WI38 (cell line): Measurements from ENCODE around the gene MLLT10.

ENCODE experiments used
- H3K4me3 ChIP-seq: 2 replicates; pipeline ENCODE4 v1.5.1; 2011; ENCODE audit warnings: low read depth, mild to moderate bottlenecking, control low read depth, low read length
- TF ChIP-seq, protein P1 (sequence below): IDR thresholded peaks from 2 replicates; pipeline ENCODE4 v1.5.1; 2012; ENCODE audit warnings: low read depth, mild to moderate bottlenecking, control low read depth, low read length

Gene MLLT10

DNA sequence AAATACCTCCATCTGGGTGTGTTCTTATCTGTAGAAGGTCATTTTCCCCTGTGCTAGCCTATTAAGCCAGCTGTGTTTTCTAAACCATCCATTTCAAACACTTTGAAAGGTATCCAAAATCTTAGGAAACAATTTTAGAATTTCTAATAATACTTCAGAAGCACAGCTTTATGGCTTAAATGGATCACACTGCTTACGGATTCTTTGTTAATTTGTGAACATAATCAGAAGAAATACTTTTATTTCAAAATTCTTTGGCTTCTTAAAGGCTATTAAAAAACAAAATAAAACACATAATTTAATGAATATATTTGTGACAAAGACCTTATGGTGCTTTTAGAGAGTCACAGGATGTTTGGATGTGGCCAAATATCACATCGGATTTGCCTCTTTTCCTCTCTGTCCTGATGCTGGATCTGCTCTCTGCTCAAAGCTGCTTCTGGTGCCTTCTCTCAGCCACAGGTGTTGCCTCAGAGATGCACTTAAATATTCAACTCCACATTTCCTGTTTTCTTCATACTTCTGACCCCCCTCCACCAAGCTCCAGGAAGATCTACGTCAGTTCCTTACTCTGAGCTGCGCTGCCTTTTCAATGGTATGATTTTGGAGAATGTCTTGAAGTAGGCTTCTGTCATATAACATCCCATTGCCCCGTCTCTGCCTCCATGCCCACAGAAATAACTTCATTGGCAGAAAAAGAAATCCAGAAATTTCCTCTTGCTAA, 230.6 kb downstream of the MLLT10 start:
- H3K4me3 ChIP-seq, result no peak overlapping the region
- TF ChIP-seq, protein P1, sequence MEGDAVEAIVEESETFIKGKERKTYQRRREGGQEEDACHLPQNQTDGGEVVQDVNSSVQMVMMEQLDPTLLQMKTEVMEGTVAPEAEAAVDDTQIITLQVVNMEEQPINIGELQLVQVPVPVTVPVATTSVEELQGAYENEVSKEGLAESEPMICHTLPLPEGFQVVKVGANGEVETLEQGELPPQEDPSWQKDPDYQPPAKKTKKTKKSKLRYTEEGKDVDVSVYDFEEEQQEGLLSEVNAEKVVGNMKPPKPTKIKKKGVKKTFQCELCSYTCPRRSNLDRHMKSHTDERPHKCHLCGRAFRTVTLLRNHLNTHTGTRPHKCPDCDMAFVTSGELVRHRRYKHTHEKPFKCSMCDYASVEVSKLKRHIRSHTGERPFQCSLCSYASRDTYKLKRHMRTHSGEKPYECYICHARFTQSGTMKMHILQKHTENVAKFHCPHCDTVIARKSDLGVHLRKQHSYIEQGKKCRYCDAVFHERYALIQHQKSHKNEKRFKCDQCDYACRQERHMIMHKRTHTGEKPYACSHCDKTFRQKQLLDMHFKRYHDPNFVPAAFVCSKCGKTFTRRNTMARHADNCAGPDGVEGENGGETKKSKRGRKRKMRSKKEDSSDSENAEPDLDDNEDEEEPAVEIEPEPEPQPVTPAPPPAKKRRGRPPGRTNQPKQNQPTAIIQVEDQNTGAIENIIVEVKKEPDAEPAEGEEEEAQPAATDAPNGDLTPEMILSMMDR, result no peak

DNA sequence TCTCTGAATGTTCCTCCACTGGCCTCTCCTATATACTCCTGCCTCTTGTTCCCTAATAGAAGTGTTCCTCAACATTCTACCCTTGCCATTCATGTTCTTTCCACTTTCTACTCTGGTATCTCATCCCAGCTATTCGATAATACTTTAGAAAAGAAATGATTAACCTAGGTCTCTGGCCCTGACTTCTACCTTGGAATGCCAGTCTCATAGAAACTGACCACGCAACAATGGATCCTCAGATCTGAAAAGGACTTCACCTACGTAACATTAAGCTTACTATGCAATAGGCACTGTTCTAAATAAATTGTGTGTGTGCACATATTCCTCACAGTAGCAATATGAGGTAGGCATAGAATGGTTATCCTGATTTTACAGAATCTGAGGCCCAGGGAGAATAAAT, 235.0 kb downstream of the MLLT10 start:
- TF ChIP-seq, protein P1, result no peak
- no peak overlapping the region for H3K4me3 ChIP-seq

DNA sequence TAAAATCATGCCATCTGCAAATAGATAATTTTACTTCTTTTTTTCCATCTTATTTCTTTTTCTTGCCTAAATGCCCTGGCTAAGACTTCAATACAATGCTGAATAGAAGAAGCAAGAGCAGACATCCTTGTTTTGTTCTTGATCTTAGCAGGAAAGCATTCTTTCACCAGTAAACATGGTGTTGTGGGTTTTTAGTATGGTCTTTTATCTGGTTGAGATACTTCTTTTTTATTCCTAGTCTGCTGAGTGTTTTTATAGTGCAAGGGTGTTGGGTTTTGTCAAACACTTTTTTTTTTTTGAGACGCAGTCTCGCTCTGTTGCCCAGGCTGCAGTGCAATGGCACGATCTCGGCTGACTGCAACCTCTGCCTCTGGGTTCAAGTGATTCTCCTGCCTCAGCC, 237.2 kb downstream of the MLLT10 start:
- TF ChIP-seq, protein P1, result no peak
- H3K4me3 ChIP-seq, result no peak overlapping the region

DNA sequence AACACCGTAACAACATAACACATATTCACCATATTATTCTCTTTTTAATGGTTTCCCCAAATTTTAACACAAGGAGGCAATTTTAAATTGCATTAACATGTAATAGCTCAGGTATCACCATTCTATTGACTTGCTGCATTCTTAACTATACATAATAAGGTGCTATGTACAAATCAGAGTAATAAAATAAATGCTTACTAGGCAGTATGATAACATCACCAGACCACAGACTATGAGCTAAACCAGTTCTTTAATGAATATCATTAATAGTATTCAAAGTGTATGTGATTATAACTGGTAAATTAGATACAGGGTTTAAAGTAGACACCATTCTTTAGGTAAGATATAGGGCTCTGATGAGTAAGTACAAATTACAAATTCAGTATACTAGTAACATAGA, 242.9 kb downstream of the MLLT10 start:
- TF ChIP-seq, protein P1, result no peak
- H3K4me3 ChIP-seq, result no peak overlapping the region

DNA sequence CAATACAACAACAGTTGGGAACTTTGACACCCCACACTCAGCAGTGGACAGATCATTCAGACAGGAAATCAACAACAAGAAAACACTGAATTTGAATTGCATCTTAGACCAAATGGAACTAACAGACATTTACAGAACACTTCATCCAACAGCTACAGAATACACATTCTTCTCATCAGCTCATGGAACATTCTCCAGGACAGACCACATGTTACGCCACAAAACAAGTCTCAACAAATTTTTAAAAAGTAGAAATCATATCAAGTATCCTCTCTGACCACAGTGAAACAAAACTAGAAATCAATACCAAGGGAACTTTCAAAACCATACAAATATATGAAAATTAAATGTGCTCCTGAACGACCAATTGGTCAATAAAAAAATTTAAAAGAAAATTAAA, 257.2 kb downstream of the MLLT10 start:
- TF ChIP-seq, protein P1, result no peak
- H3K4me3 ChIP-seq, result no peak overlapping the region
